ENCODE measurements around the gene HLA-DOA.

The HLA-DOA gene

DNA sequence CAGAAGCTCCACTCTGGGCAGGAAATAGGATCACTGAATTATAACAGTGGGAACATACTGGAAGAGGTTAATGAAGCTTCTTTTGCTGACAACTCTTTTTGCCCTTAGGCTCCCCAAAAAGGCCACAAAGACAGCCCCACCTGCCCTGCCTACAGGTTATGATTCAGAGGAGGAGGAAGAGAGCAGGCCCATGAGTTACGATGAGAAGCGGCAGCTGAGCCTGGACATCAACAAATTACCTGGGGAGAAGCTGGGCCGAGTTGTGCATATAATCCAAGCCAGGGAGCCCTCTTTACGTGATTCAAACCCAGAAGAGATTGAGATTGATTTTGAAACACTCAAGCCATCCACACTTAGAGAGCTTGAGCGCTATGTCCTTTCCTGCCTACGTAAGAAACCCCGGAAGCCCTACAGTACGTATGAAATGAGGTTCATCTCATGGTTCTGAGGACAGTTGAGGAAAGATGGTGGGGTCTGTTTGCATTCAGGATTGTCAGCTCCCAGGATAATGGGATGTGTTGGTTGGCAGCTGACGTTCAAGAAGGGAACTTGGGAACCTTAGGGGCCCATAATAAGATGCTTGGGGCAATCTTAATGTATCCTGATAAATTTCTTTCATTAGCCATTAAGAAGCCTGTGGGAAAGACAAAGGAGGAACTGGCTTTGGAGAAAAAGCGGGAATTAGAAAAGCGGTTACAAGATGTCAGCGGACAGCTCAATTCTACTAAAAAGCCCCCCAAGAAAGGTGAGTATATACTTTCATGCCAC is 29.5 kb downstream of the HLA-DOA start:
- DNase-seq (ENCODE audit: low read depth, low spot score) = no peak

DNA sequence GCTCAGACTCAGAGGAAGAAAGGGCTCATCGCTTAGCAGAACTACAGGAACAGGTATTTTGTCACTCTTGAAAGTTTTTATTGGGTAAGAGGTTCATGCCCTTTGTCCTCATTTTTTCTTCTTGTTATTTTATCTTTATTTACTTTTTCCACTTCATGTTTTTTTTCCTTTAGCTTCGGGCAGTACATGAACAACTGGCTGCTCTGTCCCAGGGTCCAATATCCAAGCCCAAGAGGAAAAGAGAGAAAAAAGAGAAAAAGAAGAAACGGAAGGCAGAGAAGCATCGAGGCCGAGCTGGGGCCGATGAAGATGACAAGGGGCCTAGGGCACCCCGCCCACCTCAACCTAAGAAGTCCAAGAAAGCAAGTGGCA is 31.5 kb downstream of the HLA-DOA start:
- DNase-seq (ENCODE audit: low read depth, low spot score) = no peak

DNA sequence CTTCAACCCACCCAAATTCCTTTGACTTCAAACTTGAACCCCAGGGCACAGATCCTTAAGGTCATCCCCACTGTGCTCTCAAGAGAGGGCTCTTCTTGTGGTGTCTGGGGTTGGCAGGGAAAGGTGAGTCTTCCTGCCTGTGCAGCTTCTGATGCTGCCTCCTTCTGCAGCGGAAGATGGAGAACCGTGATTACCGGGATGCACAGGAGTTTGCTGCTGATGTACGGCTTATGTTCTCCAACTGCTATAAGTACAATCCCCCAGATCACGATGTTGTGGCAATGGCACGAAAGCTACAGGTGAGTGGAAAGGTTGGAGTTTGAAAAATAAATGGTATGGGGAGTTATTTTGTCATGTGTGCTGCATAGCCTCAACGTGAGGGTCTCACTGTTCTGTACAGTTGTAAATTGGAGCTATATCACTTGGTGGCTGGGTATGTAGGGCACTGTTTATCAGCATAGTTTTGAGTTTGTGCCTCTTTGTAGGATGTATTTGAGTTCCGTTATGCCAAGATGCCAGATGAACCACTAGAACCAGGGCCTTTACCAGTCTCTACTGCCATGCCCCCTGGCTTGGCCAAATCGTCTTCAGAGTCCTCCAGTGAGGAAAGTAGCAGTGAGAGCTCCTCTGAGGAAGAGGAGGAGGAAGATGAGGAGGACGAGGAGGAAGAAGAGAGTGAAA is 32.0 kb downstream of the HLA-DOA start:
- no peak for DNase-seq (ENCODE audit: low read depth, low spot score)

DNA sequence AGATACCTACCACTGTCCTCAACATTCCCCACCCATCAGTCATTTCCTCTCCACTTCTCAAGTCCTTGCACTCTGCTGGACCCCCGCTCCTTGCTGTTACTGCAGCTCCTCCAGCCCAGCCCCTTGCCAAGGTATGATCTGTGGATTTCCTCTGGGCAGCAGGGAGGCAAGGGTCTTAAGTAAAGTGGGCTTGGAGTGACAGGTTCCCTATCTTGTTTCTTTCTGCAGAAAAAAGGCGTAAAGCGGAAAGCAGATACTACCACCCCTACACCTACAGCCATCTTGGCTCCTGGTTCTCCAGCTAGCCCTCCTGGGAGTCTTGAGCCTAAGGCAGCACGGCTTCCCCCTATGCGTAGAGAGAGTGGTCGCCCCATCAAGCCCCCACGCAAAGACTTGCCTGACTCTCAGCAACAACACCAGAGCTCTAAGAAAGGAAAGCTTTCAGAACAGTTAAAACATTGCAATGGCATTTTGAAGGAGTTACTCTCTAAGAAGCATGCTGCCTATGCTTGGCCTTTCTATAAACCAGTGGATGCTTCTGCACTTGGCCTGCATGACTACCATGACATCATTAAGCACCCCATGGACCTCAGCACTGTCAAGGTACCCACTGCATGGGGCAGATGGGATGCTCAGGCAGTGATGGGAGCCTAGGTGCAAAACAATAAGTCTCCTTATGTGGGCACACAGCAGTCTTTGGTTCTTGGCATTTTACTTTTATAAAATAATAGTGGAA is 32.9 kb downstream of the HLA-DOA start:
- no peak for DNase-seq (ENCODE audit: low read depth, low spot score)

DNA sequence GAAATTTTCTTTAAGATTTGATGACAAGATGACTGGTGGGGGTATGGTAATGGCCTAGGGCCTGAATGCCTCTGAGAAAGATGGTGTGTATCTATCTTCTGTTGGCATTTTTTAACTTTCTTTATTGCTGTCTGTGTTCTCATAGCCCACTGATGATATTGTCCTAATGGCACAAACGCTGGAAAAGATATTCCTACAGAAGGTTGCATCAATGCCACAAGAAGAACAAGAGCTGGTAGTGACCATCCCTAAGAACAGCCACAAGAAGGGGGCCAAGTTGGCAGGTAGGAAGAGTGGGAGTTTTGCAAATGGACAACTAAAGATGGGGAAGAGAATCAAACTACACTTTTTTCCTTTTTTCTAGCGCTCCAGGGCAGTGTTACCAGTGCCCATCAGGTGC is 33.5 kb downstream of the HLA-DOA start:
- no peak for DNase-seq (ENCODE audit: low read depth, low spot score)

DNA sequence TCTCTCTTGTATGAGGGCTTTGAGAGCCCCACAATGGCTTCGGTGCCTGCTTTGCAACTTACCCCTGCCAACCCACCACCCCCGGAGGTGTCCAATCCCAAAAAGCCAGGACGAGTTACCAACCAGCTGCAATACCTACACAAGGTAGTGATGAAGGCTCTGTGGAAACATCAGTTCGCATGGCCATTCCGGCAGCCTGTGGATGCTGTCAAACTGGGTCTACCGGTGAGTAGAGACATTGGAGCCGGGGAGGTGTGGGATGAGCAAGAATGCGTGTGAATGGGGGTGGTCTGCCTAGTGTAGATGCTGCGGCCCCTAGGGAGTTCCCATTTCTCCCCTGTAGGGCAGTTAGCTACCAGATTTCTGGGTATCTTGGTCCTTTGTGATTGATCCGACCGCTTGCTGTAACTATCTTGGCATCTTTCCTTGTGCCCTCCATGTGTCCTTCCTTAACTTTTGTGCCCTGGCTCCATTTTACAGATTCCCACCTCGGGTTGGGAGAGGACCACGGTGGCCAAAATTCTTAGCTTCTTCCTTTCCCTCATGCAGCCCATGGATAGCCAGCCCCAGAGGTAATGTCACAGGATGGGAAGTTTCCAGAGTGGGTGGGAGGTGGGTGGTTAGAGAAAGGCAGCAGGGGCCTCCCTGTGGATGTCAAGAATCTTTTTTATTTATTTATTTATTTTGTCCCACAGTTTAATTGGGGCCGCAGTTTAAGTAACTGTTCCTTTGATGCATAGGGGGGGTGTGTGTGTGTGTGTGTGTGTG is 34.7 kb downstream of the HLA-DOA start:
- no peak for DNase-seq (ENCODE audit: low read depth, low spot score)

GRCh38 chr6:32974016-32974333 is 35.4 kb downstream of the HLA-DOA start:
- DNase-seq (ENCODE audit: low read depth, low spot score) = no peak

- no peak for DNase-seq (ENCODE audit: low read depth, low spot score)
These were observed 36.0 kb downstream of the HLA-DOA start for GRCh38 chr6:32973144-32974015.

GRCh38 chr6:32972353-32973143 is 36.8 kb downstream of the HLA-DOA start:
- DNase-seq (ENCODE audit: low read depth, low spot score) = no peak

DNA sequence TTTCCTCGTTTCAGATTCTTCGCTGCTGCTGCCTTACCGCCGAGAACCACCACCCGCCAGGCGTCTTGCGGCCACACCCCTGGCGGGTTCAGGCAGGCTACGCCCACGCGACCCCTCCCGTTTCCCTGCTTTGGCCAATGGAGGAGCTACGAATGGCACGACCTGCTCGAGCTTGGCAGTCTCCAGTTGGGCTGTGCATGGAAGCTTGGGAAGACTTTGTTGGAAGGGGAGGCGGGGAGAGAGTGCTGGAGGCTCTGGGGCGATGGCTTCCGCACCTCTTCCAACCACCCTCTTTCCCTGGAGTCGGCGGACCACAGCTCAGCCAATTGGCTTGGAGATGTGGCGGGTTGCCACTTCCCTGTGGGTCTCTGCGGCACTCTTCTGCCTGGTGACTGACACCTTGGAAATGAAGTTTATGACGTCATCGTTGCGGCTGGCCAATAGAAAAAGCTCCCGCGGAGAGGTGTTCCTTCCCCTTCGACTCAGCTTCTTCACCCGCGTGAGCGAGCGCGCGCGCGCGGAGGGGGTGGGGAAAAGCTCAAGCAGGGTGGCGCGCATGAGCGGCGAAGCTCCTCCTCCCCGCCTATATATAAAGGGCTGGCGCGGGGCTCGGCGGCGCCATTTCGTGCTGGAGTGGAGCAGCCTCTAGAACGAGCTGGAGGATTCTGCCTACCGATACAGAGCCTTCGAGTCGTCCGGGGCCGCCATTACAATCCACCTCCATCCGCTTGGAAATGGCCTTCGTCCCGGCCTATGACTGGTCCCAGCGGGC is 37.6 kb downstream of the HLA-DOA start:
- peak; percentile 99 for DNase-seq (ENCODE audit: low read depth, low spot score)

GRCh38 chr6:32971242-32971580 is 38.2 kb downstream of the HLA-DOA start:
- DNase-seq (ENCODE audit: low read depth, low spot score) = no peak

GRCh38 chr6:32970413-32971241 is 38.8 kb downstream of the HLA-DOA start:
- DNase-seq (ENCODE audit: low read depth, low spot score) = peak; percentile 54

- peak; percentile 82 for DNase-seq (ENCODE audit: low read depth, low spot score)
These were observed 39.5 kb downstream of the HLA-DOA start for GRCh38 chr6:32969685-32970412.

- peak; percentile 55 for DNase-seq (ENCODE audit: low read depth, low spot score)
These were observed 40.3 kb downstream of the HLA-DOA start for GRCh38 chr6:32968867-32969684.

DNA sequence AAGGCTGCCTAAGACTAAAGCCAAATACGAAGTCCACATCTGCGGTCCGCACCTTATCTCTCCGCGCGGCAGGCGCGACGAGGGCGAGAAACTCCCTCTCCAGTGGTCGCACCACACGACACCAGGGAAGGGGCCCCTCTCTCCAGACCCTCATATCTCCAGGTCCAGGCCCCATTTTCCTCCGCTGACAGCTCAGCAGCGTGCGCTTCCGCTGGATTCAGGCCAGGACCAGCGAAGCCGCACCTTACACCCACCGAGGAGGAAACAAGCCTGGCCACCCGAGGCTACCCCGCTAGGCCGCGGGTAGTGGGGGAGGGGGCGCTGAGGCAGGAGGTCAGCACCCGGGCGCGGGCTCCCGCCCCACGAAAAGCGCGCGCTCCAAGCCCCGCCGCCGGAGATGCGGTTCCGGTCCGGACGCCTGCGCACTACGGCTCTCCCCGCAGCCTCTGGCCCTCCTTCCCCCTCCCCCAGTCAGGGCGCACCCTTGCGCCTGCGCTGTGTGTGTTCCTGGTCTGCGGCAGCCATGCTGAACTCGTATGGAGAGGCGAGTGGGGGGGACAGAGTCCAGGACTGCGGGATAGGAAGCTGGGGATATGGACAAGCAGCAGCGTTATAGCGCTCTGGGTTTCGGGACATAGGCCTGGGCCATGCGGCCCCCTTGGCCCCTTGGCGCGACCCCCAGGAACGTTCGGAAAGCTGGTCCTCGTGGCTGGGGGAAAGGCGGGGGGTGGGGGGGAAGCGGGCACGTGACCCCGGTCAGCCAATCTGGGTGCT is 41.1 kb downstream of the HLA-DOA start, which contains the start of gene BRD2:
Gene BRD2, plus strand, starts transcription at position 502 of the 774 bp plus-strand sequence. CDS start 4,305 bp downstream, outside the sequence.
- DNase-seq (ENCODE audit: low read depth, low spot score) = peak; percentile 84

Data from brain pericyte (primary cell).